NB4 (cell line): ENCODE data around the gene ALPK3.

Experiments used
- TF ChIP-seq, protein P1 (sequence below): IDR thresholded peaks from 2 replicates; pipeline ENCODE4 v1.6.1; 2011; ENCODE audit warnings: low read depth, low read length
- TF ChIP-seq, protein P2 (sequence below): IDR thresholded peaks from one replicate; pipeline ENCODE4 v1.5.1; 2012; ENCODE audit warnings: low read depth, low read length

DNA sequence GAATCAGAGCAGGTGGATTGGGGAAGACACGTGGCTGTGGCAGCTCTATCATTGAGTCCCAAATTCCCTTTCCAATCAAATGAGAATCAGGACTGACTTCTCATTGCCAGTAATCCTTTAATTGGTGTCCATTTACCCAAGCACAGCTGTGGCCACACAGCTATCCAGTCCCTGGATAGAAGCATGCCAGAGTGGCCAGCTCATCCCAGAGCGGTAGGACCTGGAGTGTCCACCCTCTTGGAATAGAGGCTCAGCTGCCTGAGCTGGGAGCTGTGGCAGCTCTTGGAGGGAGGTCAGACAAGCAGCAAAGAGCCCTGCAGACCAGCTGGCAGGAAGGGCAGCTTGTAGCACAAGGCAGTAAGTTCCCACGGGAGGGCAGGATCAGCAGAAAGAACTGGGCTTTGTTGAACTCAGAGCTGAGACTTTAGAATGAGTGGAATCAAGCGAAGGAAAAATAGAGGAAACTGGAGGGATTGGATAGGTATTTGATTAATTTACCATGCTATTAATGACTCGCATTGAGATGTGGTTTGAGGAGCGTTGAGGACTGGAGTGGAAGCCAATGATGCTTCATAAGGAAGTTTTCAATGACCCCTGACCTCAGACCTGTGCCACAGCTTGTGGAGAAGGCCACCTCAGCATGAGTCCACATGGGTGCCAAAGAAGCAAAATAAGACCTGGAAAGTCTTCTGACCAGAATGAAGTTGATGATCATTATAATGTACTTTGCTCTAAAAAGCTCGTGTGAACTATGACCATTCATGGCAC is 6.9 kb upstream of the ALPK3 start:
- TF ChIP-seq, protein P1, sequence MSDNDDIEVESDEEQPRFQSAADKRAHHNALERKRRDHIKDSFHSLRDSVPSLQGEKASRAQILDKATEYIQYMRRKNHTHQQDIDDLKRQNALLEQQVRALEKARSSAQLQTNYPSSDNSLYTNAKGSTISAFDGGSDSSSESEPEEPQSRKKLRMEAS, result no peak
- TF ChIP-seq, protein P2, sequence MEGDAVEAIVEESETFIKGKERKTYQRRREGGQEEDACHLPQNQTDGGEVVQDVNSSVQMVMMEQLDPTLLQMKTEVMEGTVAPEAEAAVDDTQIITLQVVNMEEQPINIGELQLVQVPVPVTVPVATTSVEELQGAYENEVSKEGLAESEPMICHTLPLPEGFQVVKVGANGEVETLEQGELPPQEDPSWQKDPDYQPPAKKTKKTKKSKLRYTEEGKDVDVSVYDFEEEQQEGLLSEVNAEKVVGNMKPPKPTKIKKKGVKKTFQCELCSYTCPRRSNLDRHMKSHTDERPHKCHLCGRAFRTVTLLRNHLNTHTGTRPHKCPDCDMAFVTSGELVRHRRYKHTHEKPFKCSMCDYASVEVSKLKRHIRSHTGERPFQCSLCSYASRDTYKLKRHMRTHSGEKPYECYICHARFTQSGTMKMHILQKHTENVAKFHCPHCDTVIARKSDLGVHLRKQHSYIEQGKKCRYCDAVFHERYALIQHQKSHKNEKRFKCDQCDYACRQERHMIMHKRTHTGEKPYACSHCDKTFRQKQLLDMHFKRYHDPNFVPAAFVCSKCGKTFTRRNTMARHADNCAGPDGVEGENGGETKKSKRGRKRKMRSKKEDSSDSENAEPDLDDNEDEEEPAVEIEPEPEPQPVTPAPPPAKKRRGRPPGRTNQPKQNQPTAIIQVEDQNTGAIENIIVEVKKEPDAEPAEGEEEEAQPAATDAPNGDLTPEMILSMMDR, result no peak
